ENCODE results near the gene PDZRN4. TPM values are rescaled to one million over a fixed set of nuclear protein-coding genes. Genes with fewer than 3 reads are reported as not detected.

PDZRN4 gene
- total RNA-seq, 1 donor from 2014 or later = 0.14 TPM

GRCh38 chr12:41589878-41590277, 401.8 kb downstream of the PDZRN4 start:
- Histone ChIP-seq H3K27ac (replicated peaks) (no peak overlapping the region), H3K27me3 (ENCODE audit: low read depth) (no peaks in the 10 kb centered on the region), H3K4me3 (no peak overlapping the region), H3K9me3 (replicated peaks) (no peaks in the 10 kb centered on the region), H3K36me3 (no peaks in the 10 kb centered on the region), H3K4me1 (no peaks in the 10 kb centered on the region)
- intact Hi-C loops (cut with micrococcal nuclease) = no loop called here
- TF ChIP-seq CTCF (IDR thresholded peaks at IDR 0.05; ENCODE audit: borderline replicate concordance) = no peak
- DNase-seq = no peak

GRCh38 chr12:41596190-41596589, 408.1 kb downstream of the PDZRN4 start:
- H3K36me3 ChIP-seq = no peaks in the 10 kb centered on the region
- intact Hi-C loops (cut with micrococcal nuclease) = no loop called here
- no peak overlapping the region for H3K4me3 ChIP-seq
- no peaks in the 10 kb centered on the region for H3K9me3 ChIP-seq (replicated peaks)
- TF ChIP-seq CTCF (IDR thresholded peaks at IDR 0.05; ENCODE audit: borderline replicate concordance) = no peak
- DNase-seq = no peak
- H3K27me3 ChIP-seq (ENCODE audit: low read depth) = no peaks in the 10 kb centered on the region
- H3K27ac ChIP-seq (replicated peaks) = no peak overlapping the region
- no peaks in the 10 kb centered on the region for H3K4me1 ChIP-seq

GRCh38 chr12:41604830-41605229, 416.7 kb downstream of the PDZRN4 start:
- TF ChIP-seq CTCF (IDR thresholded peaks at IDR 0.05; ENCODE audit: borderline replicate concordance) = no peak
- no peak overlapping the region for H3K27ac ChIP-seq (replicated peaks)
- H3K36me3 ChIP-seq = no peaks in the 10 kb centered on the region
- intact Hi-C loops (cut with micrococcal nuclease) = no loop called here
- no peaks in the 10 kb centered on the region for H3K27me3 ChIP-seq (ENCODE audit: low read depth)
- H3K4me3 ChIP-seq = no peak overlapping the region
- no peaks in the 10 kb centered on the region for H3K9me3 ChIP-seq (replicated peaks)
- H3K4me1 ChIP-seq = no peaks in the 10 kb centered on the region
- no peak for DNase-seq

GRCh38 chr12:41605545-41606305, 417.6 kb downstream of the PDZRN4 start:
- Histone ChIP-seq H3K27ac (replicated peaks) (no peak overlapping the region), H3K27me3 (ENCODE audit: low read depth) (no peaks in the 10 kb centered on the region), H3K9me3 (replicated peaks) (no peaks in the 10 kb centered on the region), H3K36me3 (no peaks in the 10 kb centered on the region), H3K4me1 (no peaks in the 10 kb centered on the region), H3K4me3 (no peak overlapping the region)
- DNase-seq = no peak
- TF ChIP-seq CTCF (IDR thresholded peaks at IDR 0.05; ENCODE audit: borderline replicate concordance) = no peak
- intact Hi-C loops (cut with micrococcal nuclease) = no loop called here

- Histone ChIP-seq H3K9me3 (replicated peaks) (no peaks in the 10 kb centered on the region), H3K36me3 (no peaks in the 10 kb centered on the region), H3K4me3 (no peak overlapping the region), H3K27me3 (ENCODE audit: low read depth) (no peaks in the 10 kb centered on the region), H3K27ac (replicated peaks) (no peak overlapping the region), H3K4me1 (no peaks in the 10 kb centered on the region)
- no peak for TF ChIP-seq CTCF (IDR thresholded peaks at IDR 0.05; ENCODE audit: borderline replicate concordance)
- intact Hi-C loops (cut with micrococcal nuclease) = no loop called here
- no peak for DNase-seq
Measured at GRCh38 chr12:41606468-41607445, 418.6 kb downstream of the PDZRN4 start.

All from left ventricle myocardium inferior (tissue), 1 donor.